NT2/D1 (cell line): Measurements from ENCODE around the gene FTO.

ENCODE experiments used
- DNase-seq: peaks from one replicate; pipeline ENCODE4 v3.0.0-alpha.2; 2011; ENCODE audit warnings: low read depth, low spot score
- H3K27me3 ChIP-seq: 2 replicates; pipeline ENCODE4 v1.6.0; 2011; ENCODE audit warnings: mild to moderate bottlenecking; ENCODE audit not compliant: insufficient read length, insufficient read depth
- H3K36me3 ChIP-seq: 2 replicates; pipeline ENCODE4 v1.6.1; 2011; ENCODE audit warnings: mild to moderate bottlenecking, low read length, mixed read lengths; ENCODE audit not compliant: insufficient read depth, insufficient read length
- H3K4me1 ChIP-seq: 2 replicates; pipeline ENCODE4 v1.5.1; 2011; ENCODE audit not compliant: insufficient read depth, insufficient read length
- H3K4me3 ChIP-seq: 2 replicates; pipeline ENCODE4 v1.5.1; 2011; ENCODE audit warnings: low read depth; ENCODE audit not compliant: insufficient read length
- H3K9ac ChIP-seq: 2 replicates; pipeline ENCODE4 v1.6.0; 2011; ENCODE audit warnings: low read depth; ENCODE audit not compliant: insufficient read length
- H3K9me3 ChIP-seq: 2 replicates; pipeline ENCODE4 v1.5.1; 2011; ENCODE audit warnings: mild to moderate bottlenecking, low read length; ENCODE audit not compliant: insufficient read depth
- SUZ12 ChIP-seq: IDR thresholded peaks from 2 replicates; pipeline ENCODE4 v1.6.1; 2011; ENCODE audit not compliant: insufficient read length, insufficient read depth; ENCODE audit errors: extremely low read depth
- YY1 ChIP-seq: IDR thresholded peaks from 2 replicates; pipeline ENCODE4 v1.6.1; 2011; ENCODE audit not compliant: insufficient read length, insufficient read depth
- ZNF274 ChIP-seq: IDR thresholded peaks from 2 replicates; pipeline ENCODE4 v1.6.1; 2011; ENCODE audit warnings: mild to moderate bottlenecking, low read depth, low read length

FTO gene

DNA sequence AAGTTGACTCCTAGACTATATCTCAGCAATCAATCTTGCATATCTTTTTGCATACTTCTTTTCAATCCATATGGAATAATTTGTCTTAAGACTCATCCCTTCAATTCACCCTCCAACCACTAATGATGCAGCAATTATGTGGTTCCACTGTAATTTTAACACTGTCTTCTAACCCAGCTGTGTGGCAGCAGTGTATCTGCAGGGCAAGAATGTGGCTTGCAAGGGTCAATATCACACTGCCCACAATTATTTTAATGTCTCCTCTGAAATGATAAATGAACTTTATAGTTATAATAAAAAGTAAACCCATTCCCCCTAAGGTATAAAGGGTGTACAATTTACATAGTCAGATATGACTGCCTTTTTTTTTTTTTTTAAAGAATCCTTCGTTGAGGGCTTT, 48.6 kb downstream of the FTO start:
- no peaks in the 10 kb centered on the region for H3K27me3 ChIP-seq
- H3K36me3 ChIP-seq = no peaks in the 10 kb centered on the region
- TF ChIP-seq ZNF274 (no peak), YY1 (no peak), SUZ12 (no peak)
- peaks cover 3% of the 10 kb centered on the region for H3K4me1 ChIP-seq
- DNase-seq = no peak
- H3K4me3 ChIP-seq = no peak overlapping the region
- no peaks in the 10 kb centered on the region for H3K9me3 ChIP-seq
- H3K9ac ChIP-seq = no peak overlapping the region

DNA sequence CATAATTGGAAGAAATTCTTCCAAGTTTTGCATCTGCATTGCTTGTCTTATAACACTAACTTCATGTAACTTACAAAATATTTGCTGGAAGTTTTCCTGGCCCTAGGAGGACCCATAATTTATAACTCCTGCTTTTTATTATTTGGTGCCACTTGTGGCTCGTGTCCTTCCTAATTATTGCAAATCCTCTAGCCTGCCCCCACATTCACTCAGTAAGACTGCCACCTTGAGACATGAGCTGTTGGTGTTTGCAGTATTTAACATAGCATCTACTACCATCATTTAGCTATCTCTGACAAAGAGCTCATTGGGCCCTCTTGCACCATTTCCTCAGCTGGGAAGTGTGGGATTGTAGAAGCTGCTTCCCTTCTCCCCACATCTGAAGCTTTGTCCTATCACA, 49.5 kb downstream of the FTO start:
- no peak for DNase-seq
- H3K4me1 ChIP-seq = peaks cover 3% of the 10 kb centered on the region
- H3K4me3 ChIP-seq = no peak overlapping the region
- H3K9ac ChIP-seq = no peak overlapping the region
- H3K9me3 ChIP-seq = no peaks in the 10 kb centered on the region
- H3K36me3 ChIP-seq = no peaks in the 10 kb centered on the region
- H3K27me3 ChIP-seq = no peaks in the 10 kb centered on the region
- TF ChIP-seq ZNF274 (no peak), YY1 (no peak), SUZ12 (no peak)

DNA sequence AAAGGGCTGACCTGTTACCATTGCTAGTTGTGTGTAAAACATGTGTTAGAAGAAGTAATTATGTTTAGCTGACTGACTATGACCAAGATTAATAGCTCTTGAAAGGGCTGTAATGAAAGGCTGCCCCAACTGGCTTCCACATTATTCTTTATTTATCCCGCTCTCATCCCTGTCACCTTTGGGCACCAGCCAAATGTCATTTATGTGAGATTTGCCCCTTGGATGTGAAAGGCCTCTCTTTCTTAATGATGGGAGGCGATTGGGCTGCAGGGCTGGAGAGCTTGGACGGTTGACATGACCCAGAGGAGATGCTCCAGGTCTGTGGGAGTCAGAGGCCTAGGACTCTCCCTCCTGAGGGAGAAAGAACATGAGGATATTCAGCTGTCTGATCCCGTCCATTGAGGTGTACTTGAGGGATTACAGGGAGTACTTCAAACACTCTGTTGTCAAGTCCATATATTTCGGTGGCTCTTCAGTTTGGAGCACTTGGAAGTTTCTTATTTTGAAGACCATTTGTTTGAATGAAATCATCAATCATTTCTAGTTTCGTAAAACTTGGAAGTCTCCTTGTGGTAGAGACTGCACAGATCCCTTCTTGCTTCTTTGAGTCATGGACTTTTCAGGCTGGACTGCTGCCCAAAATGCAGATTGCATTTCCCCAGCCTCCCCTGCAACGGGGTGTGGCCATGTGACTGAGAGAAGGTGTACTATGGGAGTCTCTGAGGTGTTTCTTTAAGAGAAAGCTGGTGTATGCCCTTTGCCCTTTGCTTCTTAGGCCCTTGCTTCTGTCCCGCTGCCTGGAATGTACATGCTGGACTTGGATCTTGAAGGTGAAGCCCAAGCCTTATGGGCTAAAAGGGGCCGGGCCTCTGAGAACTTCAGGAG, 51.3 kb downstream of the FTO start:
- no peak for TF ChIP-seq ZNF274
- TF ChIP-seq YY1 = no peak
- TF ChIP-seq SUZ12 = no peak
- Histone ChIP-seq H3K9me3 (no peaks in the 10 kb centered on the region), H3K36me3 (no peaks in the 10 kb centered on the region), H3K4me1 (peaks cover 3% of the 10 kb centered on the region), H3K27me3 (no peaks in the 10 kb centered on the region), H3K4me3 (no peak overlapping the region), H3K9ac (no peak overlapping the region)
- DNase-seq = no peak

GRCh38 chr16:53756275-53756996, 52.5 kb downstream of the FTO start:
- H3K4me1 ChIP-seq = peaks cover 3% of the 10 kb centered on the region
- no peak for DNase-seq
- no peaks in the 10 kb centered on the region for H3K27me3 ChIP-seq
- TF ChIP-seq SUZ12 (no peak), ZNF274 (no peak), YY1 (no peak)
- H3K4me3 ChIP-seq = no peak overlapping the region
- H3K9me3 ChIP-seq = no peaks in the 10 kb centered on the region
- no peaks in the 10 kb centered on the region for H3K36me3 ChIP-seq
- no peak overlapping the region for H3K9ac ChIP-seq

GRCh38 chr16:53757971-53758609, 54.1 kb downstream of the FTO start:
- H3K4me3 ChIP-seq = no peak overlapping the region
- peaks cover 3% of the 10 kb centered on the region for H3K4me1 ChIP-seq
- TF ChIP-seq SUZ12 (no peak), YY1 (no peak), ZNF274 (no peak)
- no peaks in the 10 kb centered on the region for H3K36me3 ChIP-seq
- H3K9ac ChIP-seq = no peak overlapping the region
- H3K9me3 ChIP-seq = no peaks in the 10 kb centered on the region
- DNase-seq = no peak
- no peaks in the 10 kb centered on the region for H3K27me3 ChIP-seq

DNA sequence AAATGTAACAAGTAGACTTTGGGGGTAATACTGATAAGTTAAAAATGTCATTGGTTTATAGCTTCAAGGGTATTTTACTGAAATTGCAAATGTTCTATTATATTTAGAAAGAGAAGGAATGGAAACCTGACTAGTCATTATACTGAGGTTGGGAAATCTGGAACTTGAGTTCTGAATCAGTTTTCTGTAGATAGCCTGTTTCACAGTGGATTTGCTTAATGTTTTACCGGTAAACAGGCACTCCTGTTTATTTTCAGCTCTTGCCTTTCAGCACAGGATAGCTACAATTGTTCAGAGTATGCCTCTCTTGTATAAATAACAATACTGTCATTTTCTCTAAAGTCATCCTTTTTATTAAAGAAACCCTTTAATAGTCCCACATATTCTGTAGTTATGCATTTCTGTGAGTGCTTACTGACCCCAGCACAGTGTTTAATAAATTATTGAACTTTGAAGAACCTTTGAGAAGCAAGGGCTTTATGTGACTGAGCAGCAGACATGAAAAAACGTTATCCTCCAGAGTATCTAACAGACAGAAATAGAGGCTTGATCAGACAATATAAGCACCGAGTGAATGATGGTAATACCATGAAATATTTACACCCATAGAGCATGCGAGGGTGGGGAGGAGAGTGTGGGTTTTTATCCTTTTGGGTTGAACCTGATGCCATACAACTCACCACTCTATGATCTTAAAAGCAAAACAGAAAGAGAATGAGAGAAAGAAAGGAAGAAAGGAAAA, 58.2 kb downstream of the FTO start:
- no peaks in the 10 kb centered on the region for H3K4me1 ChIP-seq
- no peaks in the 10 kb centered on the region for H3K27me3 ChIP-seq
- H3K9ac ChIP-seq = no peak overlapping the region
- no peaks in the 10 kb centered on the region for H3K36me3 ChIP-seq
- no peak overlapping the region for H3K4me3 ChIP-seq
- TF ChIP-seq SUZ12 (no peak), ZNF274 (no peak), YY1 (no peak)
- no peak for DNase-seq
- no peaks in the 10 kb centered on the region for H3K9me3 ChIP-seq
